ENCODE results near the gene ZNF497. TPM values are rescaled to one million over a fixed set of nuclear protein-coding genes. Genes with fewer than 3 reads are reported as not detected.

Gene ZNF497
- under 0.01 and 0.74 TPM in 2 replicates for total RNA-seq

GRCh38 chr19:58362272-58362994 is at the start of gene ZNF497:
TSS of gene ZNF497 (minus strand) at chr19:58362751. CDS start at chr19:58357635, 5,116 bp downstream.

GRCh38 chr19:58408152-58409009 is 45.8 kb upstream of the ZNF497 start, which contains the start of gene ZNF584:
TSS of gene ZNF584 (plus strand) at chr19:58408649. CDS start at chr19:58409148, 499 bp downstream.

GRCh38 chr19:58395220-58395978 is 32.8 kb upstream of the ZNF497 start, which contains the start of gene RNF225:
TSS of gene RNF225 (plus strand) at chr19:58395656. CDS start at chr19:58396090, 434 bp downstream.

DNA sequence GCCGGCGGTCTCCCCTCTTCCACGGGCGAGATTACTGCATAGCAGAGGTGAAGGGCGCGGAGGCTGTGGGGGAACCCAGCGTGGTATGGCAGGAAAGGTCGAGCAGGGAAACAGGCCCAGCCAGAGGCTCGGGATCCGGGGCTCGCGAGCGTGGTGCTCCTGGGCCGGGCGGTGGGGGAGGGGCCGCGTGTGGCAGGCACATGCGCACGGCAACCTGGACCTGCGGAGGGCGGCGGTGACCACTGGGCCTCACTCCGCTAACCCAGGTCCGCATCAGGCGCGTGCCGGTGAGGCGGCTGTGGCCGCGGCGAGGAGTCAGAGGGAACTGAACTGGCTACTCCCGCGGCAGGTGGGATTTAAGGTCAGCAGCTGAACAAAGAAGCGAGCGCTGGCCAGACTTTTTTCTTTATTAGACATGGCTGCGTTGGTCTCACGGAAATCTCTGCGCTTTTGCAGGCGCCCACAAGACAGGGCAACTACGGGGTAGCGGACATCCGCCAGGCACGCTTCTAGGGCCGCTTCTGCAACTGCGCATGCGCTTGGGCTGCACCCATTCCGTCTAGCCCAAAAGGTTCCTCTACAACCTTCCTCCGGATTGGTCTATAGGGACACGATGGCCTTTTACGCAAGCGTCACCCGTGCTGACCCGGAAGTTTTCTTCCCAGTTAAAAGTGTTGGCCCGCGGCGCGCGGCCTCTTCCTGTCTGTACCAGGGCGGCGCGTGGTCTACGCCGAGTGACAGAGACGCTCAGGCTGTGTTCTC is 24.2 kb upstream of the ZNF497 start, which contains the start of gene RPS5:
Gene RPS5, plus strand, starts transcription at position 694 of the 762 bp plus-strand sequence. CDS start 869 bp downstream, outside the sequence.

DNA sequence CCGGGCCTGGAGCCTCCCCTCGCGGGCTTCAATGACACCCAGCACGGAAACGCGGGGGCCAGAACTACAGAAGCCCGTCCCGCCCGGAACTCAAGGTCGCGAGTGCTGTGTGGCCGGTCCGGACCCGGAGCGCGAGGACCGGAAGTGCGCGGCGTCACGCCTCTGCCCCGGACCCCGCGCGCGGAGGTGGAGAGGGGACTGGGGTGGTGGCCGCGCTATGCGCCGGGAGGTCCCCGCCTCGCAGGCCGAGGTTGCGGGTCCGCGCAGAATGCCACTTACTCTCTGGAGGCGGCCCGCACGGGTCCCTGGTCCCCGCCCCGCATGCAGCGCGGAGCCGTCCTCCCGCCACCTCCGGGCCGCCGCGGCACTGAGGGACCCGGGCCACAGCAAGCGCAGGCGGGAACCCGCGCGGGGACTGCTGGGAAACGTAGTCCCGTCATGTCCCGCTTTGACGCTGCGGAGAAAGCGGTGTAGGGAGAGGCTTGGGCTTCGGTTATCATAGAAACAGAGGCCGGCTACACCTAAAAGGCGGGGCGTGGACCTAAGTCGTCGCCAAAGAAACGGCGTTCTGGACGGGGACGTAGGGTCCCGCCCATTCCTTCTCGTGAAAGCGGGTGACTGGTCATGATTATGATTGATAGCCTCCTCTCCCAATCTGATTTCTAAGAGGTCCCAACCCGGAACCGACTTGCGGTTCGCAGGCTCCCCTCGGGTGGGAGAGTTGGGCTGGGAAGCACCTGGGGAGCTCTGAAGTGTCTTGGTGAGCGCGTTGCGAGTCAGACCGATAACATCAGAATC is 18.3 kb upstream of the ZNF497 start, which contains the start of gene ZNF837:
Gene ZNF837, minus strand, starts transcription at position 369 of the 798 bp plus-strand sequence. CDS start 11,698 bp downstream, outside the sequence.

DNA sequence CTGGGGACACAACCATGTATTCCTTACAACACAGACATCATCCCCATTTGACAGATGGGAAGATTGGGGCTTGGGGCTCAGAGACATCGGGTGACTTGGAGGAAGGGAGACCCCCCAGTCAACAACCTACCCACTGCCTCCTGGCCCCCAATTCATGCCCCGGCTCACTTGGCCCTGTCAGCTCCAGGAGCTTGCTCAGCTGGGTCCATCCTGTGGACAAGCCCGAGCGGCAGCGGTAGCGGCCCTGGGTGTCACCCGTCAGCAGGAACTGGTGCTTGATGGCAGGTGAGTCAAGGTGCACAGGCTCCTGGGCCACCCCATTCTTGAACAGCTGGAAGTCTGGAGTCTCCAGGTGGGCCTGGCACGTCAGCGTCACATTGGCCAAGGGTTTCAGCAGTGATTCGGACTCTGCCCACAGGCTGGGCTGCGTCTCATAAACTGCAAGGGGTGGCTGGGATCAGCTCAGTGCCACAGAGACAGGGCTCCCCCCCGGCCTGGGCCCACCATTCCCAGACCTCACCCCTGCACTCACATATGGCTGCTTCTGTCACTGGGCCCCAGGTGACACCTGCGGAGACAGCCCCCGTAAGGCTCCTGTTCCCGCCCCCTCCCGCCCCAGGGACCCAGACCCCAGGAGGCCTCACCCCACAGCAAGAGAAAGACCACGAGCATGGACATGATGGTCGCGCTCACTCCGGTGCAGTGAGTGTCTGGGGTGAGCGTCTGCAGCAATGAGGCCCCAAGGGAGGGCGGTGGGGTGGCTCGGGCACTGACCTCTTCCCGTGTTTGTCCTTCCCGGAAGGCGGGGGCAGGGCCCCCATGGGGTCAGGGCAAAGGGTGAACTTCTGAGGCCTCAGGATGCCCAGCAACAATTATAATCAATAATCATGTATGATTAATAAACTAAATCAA is 9.5 kb downstream of the ZNF497 start, which contains the start of gene A1BG:
Gene A1BG, minus strand, starts transcription at position 733 of the 912 bp plus-strand sequence. Its CDS starts 55 bp downstream, at position 678.

DNA sequence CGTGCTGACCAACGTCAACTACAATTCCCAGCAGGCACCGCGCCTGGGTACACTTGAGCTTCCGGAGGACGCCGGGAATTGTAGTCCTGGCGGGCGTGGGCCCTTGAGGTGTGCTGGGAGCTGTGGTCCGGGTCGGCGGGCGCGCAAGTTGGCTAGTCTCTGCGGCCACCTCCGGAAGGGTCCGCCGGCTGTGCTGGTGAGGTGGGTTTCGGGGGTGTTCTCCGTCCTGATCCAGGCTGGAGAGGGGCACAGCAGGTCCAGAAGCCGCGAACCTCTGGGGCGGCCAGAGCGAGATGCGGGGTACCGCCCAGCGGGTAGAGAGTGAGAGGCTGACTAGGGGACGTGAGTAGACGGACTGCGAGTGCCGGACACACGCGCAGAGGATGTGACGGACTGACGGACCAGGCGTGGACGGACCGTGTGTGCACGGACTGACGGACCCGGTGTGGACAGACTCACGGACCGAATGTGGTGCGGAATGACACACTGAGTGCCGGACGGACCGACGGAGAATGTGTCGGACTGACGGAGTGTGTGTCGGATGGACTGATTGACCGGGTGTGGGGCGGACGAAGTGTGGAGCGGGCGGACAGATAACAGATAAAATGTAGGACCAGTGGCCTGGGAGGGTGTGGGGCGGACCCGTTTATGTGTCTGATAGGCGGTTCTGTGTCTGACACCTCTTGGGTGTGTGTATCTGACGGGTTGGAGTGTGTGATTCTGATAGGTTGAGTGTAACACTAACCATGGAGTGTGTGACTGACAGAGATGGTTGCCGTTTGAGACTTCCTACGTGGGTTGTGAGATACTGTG is 35.4 kb downstream of the ZNF497 start, which contains the start of gene ZSCAN22:
Gene ZSCAN22, plus strand, starts transcription at position 81 of the 813 bp plus-strand sequence. CDS start 7,809 bp downstream, outside the sequence.

DNA sequence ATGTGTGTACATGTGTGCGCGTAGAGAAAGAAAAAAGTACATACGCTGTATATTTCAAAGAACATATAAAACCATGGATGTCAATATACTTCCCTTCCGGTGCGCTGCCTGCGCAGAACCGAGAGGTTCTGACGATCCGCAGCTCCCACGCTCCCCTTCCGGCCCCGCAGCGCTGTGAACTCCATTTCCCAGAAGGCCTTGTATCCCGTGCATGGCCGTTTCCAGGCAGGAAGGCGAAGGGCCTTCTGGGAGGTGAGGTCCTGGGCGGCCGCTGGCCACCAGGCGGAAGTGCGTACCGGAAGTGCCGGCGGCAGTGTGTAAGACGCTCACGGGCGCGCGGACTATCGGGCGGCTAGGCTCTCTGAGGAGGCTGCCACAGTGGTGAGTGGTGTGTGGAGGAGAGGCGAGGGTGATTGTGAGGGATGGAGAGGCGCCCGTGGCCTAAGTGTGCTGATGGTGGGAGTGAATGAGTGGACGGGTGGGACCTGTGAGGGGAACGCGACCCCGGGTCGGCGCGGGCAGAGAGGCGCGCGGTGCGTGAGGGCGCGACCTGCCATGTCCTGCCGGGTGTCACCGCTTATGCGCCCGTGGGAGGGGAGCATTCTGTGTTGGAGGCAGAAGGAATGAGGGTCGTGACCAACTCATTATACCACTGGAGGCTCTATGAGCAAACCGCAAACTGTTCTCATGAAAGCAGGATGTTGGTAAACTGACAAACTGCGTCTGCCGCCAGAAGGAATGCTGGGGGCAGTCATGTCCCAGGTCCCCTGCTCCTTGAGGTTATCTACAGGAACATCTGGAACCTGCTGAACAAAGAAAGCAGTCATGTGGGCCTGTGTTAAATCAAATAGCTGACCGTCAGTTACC is 57.3 kb downstream of the ZNF497 start, which contains the start of gene ERVK3-1:
Gene ERVK3-1, plus strand, starts transcription at position 313 of the 867 bp plus-strand sequence. CDS start 6,792 bp downstream, outside the sequence.

Other genes starting within 250 kb of the ZNF497 start
- gene ZNF329, start 212.0 kb downstream of the ZNF497 start, total RNA-seq: 5.7 and 5.9 TPM in 2 replicates
- 14.6 and 16.8 TPM in 2 replicates for gene ZNF274, start 179.7 kb downstream of the ZNF497 start, total RNA-seq
- gene ZNF544, start 133.8 kb downstream of the ZNF497 start, total RNA-seq: 37.2 and 43.0 TPM in 2 replicates
- gene ZNF8, start 83.8 kb downstream of the ZNF497 start, total RNA-seq: 3.7 and 4.2 TPM in 2 replicates
- 52.1 and 56.0 TPM in 2 replicates for gene ERVK3-1, start 57.4 kb downstream of the ZNF497 start, total RNA-seq
- 1.6 and 1.8 TPM in 2 replicates for gene ZSCAN22, start 35.8 kb downstream of the ZNF497 start, total RNA-seq
- 56.7 and 57.5 TPM in 2 replicates for gene A1BG, start 9.3 kb downstream of the ZNF497 start, total RNA-seq
- 0.89 and 2.4 TPM in 2 replicates for gene ZNF837, start 18.3 kb upstream of the ZNF497 start, total RNA-seq
- 2,682 and 2,963 TPM in 2 replicates for gene RPS5, start 24.5 kb upstream of the ZNF497 start, total RNA-seq
- not detected in 2 replicates for gene RNF225, start 32.9 kb upstream of the ZNF497 start, total RNA-seq
- gene ZNF584, start 45.9 kb upstream of the ZNF497 start, total RNA-seq: 8.2 and 13.1 TPM in 2 replicates
- gene ZNF132, start 77.4 kb upstream of the ZNF497 start, total RNA-seq: 2.1 and 3.0 TPM in 2 replicates
- 5.5 and 6.2 TPM in 2 replicates for gene ZNF324B, start 88.9 kb upstream of the ZNF497 start, total RNA-seq
- gene ZNF324, start 104.3 kb upstream of the ZNF497 start, total RNA-seq: 7.7 and 9.1 TPM in 2 replicates
- 8.0 and 9.4 TPM in 2 replicates for gene ZNF446, start 113.6 kb upstream of the ZNF497 start, total RNA-seq
- gene SLC27A5, start 149.2 kb upstream of the ZNF497 start, total RNA-seq: 15.2 and 18.3 TPM in 2 replicates
- 12.8 and 14.4 TPM in 2 replicates for gene ZBTB45, start 157.1 kb upstream of the ZNF497 start, total RNA-seq
- 474 and 516 TPM in 2 replicates for gene TRIM28, start 181.3 kb upstream of the ZNF497 start, total RNA-seq
- gene CHMP2A, start 192.4 kb upstream of the ZNF497 start, total RNA-seq: 120 and 121 TPM in 2 replicates
- gene UBE2M, start 195.9 kb upstream of the ZNF497 start, total RNA-seq: 27.2 and 47.9 TPM in 2 replicates
- gene MZF1, start 210.6 kb upstream of the ZNF497 start, total RNA-seq: 6.1 and 6.2 TPM in 2 replicates